ENCODE results near the gene NANP. TPM values are rescaled to one million over a fixed set of nuclear protein-coding genes. Genes with fewer than 3 reads are reported as not detected.

The NANP gene
- total and polyA plus RNA-seq, 2 of the 13 experiments (the other 11 are each of a cell fraction or from before 2014, with no cell fraction given): 8.9 to 21.5 TPM

DNA sequence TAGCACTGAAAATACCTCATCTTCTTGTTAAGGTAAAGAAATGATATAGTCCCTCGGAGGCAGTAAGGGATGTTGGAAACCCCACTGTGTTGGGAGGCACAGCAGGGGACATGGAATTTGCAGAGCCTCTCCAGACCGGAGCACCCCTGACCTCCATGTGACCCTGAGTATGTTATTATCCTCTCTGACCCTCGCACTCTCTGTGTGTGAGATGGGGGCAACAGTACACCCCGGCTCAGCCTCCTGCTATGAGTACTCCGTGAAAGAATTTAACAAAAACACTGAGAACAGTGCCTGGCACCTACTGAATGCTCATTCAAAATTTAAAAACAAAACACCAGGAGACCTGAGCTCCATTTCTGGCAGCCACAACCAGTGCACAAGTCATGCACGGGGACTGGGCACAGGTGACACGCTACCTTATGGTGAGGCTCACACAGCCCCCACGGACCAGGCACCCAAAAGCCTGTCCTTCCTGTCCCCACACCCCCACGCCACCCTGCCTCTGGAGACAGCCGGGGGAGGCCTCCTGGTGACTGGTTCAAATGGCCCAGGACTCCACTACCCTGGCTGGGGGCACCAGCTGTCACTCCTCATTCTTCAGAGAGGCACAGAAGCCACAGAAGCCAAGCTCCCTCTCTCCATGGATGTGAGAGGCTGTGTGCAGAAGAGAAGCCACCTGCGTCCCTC is 44.6 kb downstream of the NANP start (continued):
- TF ChIP-seq ZNF646 (CRISPR knock-in tag; IDR thresholded peaks at IDR 0.05): 0 out of 2 replicates have a peak, but pooled peaks have one; percentile 18
- TF ChIP-seq MLXIP (CRISPR knock-in tag; IDR thresholded peaks at IDR 0.05; ENCODE audit: borderline replicate concordance): 0 out of 2 replicates have a peak, but pooled peaks have one; percentile 49
- no peak for TF ChIP-seq KDM4B (CRISPR knock-in tag; IDR thresholded peaks at IDR 0.05)
- TF ChIP-seq POLR2G (IDR thresholded peaks at IDR 0.05; ENCODE audit: low read depth, low read length): no peak
- TF ChIP-seq POGZ (CRISPR knock-in tag; IDR thresholded peaks at IDR 0.05): peak; percentile 76; the same call in 1 of the 2 replicates
- TF ChIP-seq KLF6 (CRISPR knock-in tag; IDR thresholded peaks at IDR 0.05): no peak
- TF ChIP-seq ZNF687 (CRISPR knock-in tag; IDR thresholded peaks at IDR 0.05): peak; percentile 67
- no peak for TF ChIP-seq SIX4 (CRISPR knock-in tag; IDR thresholded peaks at IDR 0.05)
- no peak; the same call in 1 of the 2 replicates for TF ChIP-seq BORCS8-MEF2B (CRISPR knock-in tag; IDR thresholded peaks at IDR 0.05)
- TF ChIP-seq PHF21A (CRISPR knock-in tag; IDR thresholded peaks at IDR 0.05): peak; percentile 70
- TF ChIP-seq ZNF260 (CRISPR knock-in tag; IDR thresholded peaks at IDR 0.05; ENCODE audit: borderline replicate concordance, low read depth): no peak
- no peak for TF ChIP-seq ZBTB43 (CRISPR knock-in tag; conservative IDR thresholded peaks at IDR 0.05)

All from HepG2 (cell line).